GM12878 (cell line): ENCODE results near the gene ZNF366. TPM values are rescaled to one million over a fixed set of nuclear protein-coding genes. Genes with fewer than 3 reads are reported as not detected.
A peak's percentile ranks its signal among the peaks of the same experiment; 100 is the strongest.

Experiments
- BMI1 ChIP-seq: fragments of 450-650 bp; IDR thresholded peaks from 2 replicates; pipeline ENCODE4 v1.6.1; 2016; ENCODE audit warnings: mild to moderate bottlenecking, moderate library complexity, borderline replicate concordance
- KDM1A ChIP-seq: fragments of 200-600 bp; sonication (generic); IDR thresholded peaks from 2 replicates; pipeline ENCODE4 v1.6.1; 2016; ENCODE audit warnings: borderline replicate concordance
- NR2C1 ChIP-seq: fragments of 450-650 bp; IDR thresholded peaks from 2 replicates; pipeline ENCODE4 v1.6.1; 2017; ENCODE audit warnings: antibody characterized with exemption, mild to moderate bottlenecking, moderate library complexity
- SIX5 ChIP-seq: IDR thresholded peaks from 2 replicates; pipeline ENCODE4 v1.6.1; 2011; ENCODE audit warnings: mild to moderate bottlenecking, low read depth, low read length, moderate library complexity; ENCODE audit not compliant: severe bottlenecking
- SMAD1 ChIP-seq: fragments of 450-650 bp; IDR thresholded peaks from 2 replicates; pipeline ENCODE4 v1.6.1; 2018; ENCODE audit warnings: mild to moderate bottlenecking, low read depth; ENCODE audit not compliant: partially characterized antibody
- WRNIP1 ChIP-seq: IDR thresholded peaks from 2 replicates; pipeline ENCODE4 v1.6.1; 2011; ENCODE audit warnings: low read depth, low read length, improper control_type of control experiment, borderline replicate concordance
- ZNF217 ChIP-seq: fragments of 450-650 bp; IDR thresholded peaks from 2 replicates; pipeline ENCODE4 v1.6.1; 2017; ENCODE audit warnings: antibody characterized with exemption, mild to moderate bottlenecking
- ZNF622 ChIP-seq: fragments of 450-650 bp; IDR thresholded peaks from 2 replicates; pipeline ENCODE4 v1.6.1; 2017; ENCODE audit warnings: mild to moderate bottlenecking, inconsistent platforms
- polyA plus RNA-seq, 11 experiments: library from polyadenylated mRNA; depleted of rRNA in 4 of 11; unstranded in 6 of 11; stranded (reverse) in 5 of 11; fragments of >200 nt; fragmentation: Nextera tagmentation in 4 of 11; fragmentation: Illumina TruSeq in 1 of 11; extraction: Ambion mirVana in 4 of 11; extraction: Trizol in 1 of 11; gene quantifications; 1 replicate in 1 of 11; 2 replicates in 10 of 11; pipeline versions ENCODE4 v1.2.1 to v1.2.3, GENCODE V29; 2011 to 2016; ENCODE audit warnings: inconsistent platforms in 2 of 11, missing spikeins in 2 of 11, low read depth in 1 of 11
- total RNA-seq, 4 experiments: library from RNA; depleted of rRNA in 3 of 4; stranded (reverse); fragments of >200 nt in 3 of 4; fragmentation: Illumina TruSeq in 1 of 4; extraction: Trizol in 1 of 4; gene quantifications; 2 replicates each; pipeline versions ENCODE4 v1.2.1 to v1.2.3, GENCODE V29; 2013 to 2021
- TF ChIP-seq, protein P1 (sequence below): fragments of 450-650 bp; formaldehyde crosslinking; IDR thresholded peaks from 2 replicates; pipeline ENCODE4 v1.4.0; 2020; ENCODE audit warnings: mild to moderate bottlenecking, moderate library complexity
- TF ChIP-seq, protein P2 (sequence below): fragments of 450-650 bp; IDR thresholded peaks from 2 replicates; pipeline ENCODE4 v1.6.1; 2017; ENCODE audit warnings: borderline replicate concordance

ZNF366 gene
- total and polyA plus RNA-seq, 10 of the 15 experiments (the other 5 are each of a cell fraction or from before 2014, with no cell fraction given): 0.01 to 0.18 (median 0.04) TPM; not detected in 6

DNA sequence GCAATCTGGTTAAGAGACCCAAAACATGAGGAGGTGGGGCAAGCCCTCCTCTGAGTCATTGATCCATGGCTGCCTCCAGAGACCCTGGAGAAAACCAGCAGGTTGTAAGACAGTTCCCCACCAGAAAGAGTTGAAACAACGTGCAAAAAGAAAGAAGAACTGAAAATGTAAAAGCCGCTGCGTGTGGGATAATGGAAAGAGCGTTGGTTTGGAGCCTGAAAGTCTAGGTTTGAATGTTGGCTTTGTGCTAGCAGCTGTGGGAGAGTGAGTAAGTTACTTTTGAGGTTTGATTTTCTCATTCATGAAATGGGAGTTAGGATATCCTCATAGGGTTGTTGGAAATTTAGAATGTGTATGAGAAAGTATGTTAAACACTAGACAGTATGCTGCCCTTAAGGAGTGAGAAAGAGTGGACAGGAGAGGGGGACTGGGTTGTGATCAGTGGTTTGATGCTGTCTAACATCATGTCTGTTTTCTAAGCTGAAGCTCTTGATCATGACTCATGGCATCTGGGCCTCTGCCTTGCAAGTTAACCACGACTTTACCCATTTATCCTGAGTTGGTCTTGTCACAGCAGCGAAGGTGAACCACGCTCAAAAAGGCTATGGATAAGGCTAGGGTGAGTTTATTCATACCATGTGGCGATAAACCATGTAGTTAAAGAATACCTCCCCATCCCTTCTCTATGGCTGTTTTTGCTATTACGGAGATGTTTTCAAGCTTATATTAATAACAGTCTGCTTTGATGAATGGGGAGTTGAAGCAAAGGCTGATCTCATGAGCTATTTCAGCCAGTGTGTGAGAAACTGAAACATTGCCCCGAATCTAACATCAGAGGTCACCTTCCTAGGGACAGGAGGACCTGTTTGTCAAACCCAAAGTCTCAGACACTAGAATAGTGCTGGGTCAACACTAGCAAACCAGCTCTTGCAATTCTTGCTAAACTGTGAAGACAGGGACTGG is 41.3 kb downstream of the ZNF366 start (continued):
- TF ChIP-seq, protein P1, sequence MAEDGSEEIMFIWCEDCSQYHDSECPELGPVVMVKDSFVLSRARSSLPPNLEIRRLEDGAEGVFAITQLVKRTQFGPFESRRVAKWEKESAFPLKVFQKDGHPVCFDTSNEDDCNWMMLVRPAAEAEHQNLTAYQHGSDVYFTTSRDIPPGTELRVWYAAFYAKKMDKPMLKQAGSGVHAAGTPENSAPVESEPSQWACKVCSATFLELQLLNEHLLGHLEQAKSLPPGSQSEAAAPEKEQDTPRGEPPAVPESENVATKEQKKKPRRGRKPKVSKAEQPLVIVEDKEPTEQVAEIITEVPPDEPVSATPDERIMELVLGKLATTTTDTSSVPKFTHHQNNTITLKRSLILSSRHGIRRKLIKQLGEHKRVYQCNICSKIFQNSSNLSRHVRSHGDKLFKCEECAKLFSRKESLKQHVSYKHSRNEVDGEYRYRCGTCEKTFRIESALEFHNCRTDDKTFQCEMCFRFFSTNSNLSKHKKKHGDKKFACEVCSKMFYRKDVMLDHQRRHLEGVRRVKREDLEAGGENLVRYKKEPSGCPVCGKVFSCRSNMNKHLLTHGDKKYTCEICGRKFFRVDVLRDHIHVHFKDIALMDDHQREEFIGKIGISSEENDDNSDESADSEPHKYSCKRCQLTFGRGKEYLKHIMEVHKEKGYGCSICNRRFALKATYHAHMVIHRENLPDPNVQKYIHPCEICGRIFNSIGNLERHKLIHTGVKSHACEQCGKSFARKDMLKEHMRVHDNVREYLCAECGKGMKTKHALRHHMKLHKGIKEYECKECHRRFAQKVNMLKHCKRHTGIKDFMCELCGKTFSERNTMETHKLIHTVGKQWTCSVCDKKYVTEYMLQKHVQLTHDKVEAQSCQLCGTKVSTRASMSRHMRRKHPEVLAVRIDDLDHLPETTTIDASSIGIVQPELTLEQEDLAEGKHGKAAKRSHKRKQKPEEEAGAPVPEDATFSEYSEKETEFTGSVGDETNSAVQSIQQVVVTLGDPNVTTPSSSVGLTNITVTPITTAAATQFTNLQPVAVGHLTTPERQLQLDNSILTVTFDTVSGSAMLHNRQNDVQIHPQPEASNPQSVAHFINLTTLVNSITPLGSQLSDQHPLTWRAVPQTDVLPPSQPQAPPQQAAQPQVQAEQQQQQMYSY (CRISPR knock-in tag): no peak
- TF ChIP-seq ZNF622 (no peak), SMAD1 (peak; percentile 78), KDM1A (no peak), BMI1 (peak; percentile 55; the same call in 1 of the 2 replicates), NR2C1 (no peak), WRNIP1 (no peak), SIX5 (no peak), ZNF217 (peak; percentile 37; the same call in 1 of the 2 replicates)
- TF ChIP-seq, protein P2, sequence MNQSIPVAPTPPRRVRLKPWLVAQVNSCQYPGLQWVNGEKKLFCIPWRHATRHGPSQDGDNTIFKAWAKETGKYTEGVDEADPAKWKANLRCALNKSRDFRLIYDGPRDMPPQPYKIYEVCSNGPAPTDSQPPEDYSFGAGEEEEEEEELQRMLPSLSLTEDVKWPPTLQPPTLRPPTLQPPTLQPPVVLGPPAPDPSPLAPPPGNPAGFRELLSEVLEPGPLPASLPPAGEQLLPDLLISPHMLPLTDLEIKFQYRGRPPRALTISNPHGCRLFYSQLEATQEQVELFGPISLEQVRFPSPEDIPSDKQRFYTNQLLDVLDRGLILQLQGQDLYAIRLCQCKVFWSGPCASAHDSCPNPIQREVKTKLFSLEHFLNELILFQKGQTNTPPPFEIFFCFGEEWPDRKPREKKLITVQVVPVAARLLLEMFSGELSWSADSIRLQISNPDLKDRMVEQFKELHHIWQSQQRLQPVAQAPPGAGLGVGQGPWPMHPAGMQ: peak; percentile 66; the same call in 1 of the 2 replicates
